ENCODE results near the gene EMX2.
A peak's percentile ranks its signal among the peaks of the same experiment; 100 is the strongest.

Gene EMX2

DNA sequence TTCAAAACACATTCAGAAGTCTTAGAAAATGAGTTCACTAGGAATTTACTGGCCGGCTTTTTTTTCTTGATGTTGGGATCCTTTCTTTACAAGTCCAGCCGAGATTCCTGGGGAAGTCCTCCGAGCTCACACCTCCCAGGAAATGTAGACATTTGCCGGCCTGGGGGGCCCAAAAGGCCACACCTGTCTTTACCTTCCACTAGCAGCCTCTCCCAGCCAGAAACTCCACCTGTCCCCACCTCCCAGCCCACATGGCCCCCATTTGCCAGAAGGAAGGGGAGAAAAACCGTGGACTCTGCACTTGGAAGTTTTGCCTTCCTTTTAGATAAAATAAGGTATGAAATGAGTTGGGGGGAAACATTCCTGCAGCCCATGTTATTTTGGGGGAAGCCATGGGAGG, 27.6 kb upstream of the EMX2 start:
- H3K27ac Mint-ChIP-seq = no peak overlapping the region
- no peaks in the 10 kb centered on the region for H3K36me3 Mint-ChIP-seq (ENCODE audit: low read depth)
- no peaks in the 10 kb centered on the region for H3K4me1 Mint-ChIP-seq (ENCODE audit: low read depth)
- H3K9me3 Mint-ChIP-seq = no peaks in the 10 kb centered on the region
- H3K27me3 Mint-ChIP-seq = peaks cover 42% of the 10 kb centered on the region
- no peak for DNase-seq
- no peak overlapping the region for H3K4me3 Mint-ChIP-seq

DNA sequence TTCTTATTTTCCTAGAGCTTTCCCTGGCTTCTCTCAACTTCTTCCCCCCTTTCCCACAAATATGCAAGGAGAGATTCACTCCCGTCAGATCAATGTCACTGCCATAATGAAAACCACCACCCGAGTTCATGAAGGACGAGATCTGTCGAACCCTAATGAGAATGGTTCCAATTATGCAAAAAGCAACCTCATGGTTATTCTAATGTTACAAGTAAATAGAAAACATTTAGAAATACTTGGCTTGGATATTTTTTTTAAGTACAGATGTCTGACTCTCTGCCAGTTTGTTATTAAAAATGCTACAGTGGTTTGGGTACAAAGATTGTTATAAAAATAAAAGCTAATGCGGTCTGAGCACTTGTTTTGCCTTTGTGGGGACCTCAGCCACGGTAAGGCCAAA, 25.9 kb upstream of the EMX2 start:
- Mint-ChIP-seq H3K9me3 (no peaks in the 10 kb centered on the region), H3K4me1 (ENCODE audit: low read depth) (no peaks in the 10 kb centered on the region), H3K36me3 (ENCODE audit: low read depth) (no peaks in the 10 kb centered on the region), H3K27me3 (peaks cover 50% of the 10 kb centered on the region), H3K27ac (no peak overlapping the region), H3K4me3 (no peak overlapping the region)
- DNase-seq = no peak

DNA sequence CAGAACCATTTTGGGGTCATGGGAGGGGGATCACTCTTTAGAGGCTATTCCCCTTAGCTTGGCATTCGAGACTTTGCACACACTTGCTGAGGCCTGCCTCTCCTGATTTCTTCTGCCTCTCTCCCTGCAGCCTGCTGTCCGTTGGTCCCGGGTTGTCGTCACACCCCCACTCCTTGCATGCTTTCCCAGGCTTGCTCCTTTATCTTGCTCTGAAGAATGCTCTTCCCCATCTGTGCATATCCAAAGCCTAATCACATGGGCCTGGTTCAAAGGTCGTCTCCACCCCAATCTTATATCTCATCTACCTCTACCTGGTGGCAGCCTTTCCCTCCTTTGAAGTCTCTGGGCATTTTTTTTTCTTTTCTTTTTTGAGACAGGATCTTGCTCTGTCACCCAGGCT, 24.3 kb upstream of the EMX2 start:
- no peaks in the 10 kb centered on the region for H3K36me3 Mint-ChIP-seq (ENCODE audit: low read depth)

DNA sequence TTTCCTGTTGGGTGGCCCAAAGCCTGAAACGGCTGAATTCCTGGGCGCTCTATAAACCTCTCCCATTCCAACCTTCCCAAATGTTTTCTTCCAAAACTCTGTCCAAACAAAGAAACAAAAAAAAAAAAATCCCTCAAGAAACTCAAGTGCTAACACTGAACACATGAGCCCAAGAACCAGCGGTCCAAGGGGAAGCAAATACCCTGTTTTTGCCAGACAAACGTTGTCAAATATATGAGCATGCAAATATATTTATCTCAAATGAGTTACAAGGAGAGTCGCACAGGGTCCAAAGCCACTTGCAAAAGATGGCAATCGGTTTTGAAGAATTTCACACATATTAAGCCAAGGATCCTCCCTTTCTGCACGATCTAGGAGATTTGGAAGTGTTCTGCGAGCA, 23.3 kb upstream of the EMX2 start:
- no peaks in the 10 kb centered on the region for H3K36me3 Mint-ChIP-seq (ENCODE audit: low read depth)
- H3K27ac Mint-ChIP-seq = no peak overlapping the region
- no peaks in the 10 kb centered on the region for H3K4me1 Mint-ChIP-seq (ENCODE audit: low read depth)
- no peaks in the 10 kb centered on the region for H3K9me3 Mint-ChIP-seq
- H3K27me3 Mint-ChIP-seq = peaks cover 52% of the 10 kb centered on the region
- DNase-seq = no peak
- H3K4me3 Mint-ChIP-seq = no peak overlapping the region

More for the DNA sequence above, 24.3 kb upstream of the EMX2 start:
- no peaks in the 10 kb centered on the region for H3K9me3 Mint-ChIP-seq
- H3K4me1 Mint-ChIP-seq (ENCODE audit: low read depth) = no peaks in the 10 kb centered on the region
- no peak overlapping the region for H3K4me3 Mint-ChIP-seq
- no peak overlapping the region for H3K27ac Mint-ChIP-seq
- H3K27me3 Mint-ChIP-seq = peaks cover 52% of the 10 kb centered on the region
- DNase-seq = no peak

DNA sequence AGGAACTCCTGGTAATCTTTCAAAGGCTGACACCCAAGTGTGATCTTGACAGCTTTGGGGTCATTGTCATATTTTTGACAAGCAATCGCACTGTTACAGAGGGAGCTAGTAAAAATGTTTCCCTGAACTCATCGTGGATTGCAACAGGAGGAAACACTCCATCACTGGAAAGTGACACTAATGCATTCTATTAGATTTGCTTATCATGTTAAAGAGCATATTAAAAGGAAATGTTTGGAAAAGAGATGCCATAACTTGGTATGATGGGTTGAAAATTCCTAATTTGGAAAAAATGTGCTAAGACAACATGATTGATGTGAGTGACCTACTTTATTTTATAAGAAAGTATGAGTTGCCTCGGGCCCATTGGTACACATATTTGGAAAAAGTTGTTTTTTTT, 22.7 kb upstream of the EMX2 start:
- Mint-ChIP-seq H3K4me1 (ENCODE audit: low read depth) (no peaks in the 10 kb centered on the region), H3K27ac (no peak overlapping the region), H3K36me3 (ENCODE audit: low read depth) (no peaks in the 10 kb centered on the region), H3K9me3 (no peaks in the 10 kb centered on the region), H3K27me3 (peaks cover 56% of the 10 kb centered on the region), H3K4me3 (no peak overlapping the region)
- DNase-seq = no peak

DNA sequence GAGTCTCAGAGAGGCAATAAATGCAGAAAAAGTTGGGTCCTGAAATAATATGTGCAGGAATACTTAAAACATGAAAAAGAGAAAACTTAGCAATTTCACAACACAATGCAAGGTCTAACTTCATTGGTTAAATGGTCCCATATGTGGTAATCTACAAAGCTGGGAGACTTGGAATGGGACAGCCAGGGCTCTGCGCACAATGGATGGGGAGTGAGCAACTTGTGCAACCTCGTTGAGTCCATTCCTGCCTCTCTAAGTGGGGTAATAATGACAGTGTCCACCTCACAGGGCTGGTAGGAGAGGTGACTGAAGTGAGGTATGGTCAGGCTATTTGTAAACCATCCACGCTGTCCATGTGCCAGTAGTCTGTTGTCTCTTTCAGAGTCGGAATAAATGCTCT, 11.8 kb upstream of the EMX2 start:
- H3K9me3 Mint-ChIP-seq = no peaks in the 10 kb centered on the region
- H3K27ac Mint-ChIP-seq = no peak overlapping the region
- peaks cover 7% of the 10 kb centered on the region for H3K4me1 Mint-ChIP-seq (ENCODE audit: low read depth)
- H3K27me3 Mint-ChIP-seq = peaks cover 76% of the 10 kb centered on the region
- H3K36me3 Mint-ChIP-seq (ENCODE audit: low read depth) = no peaks in the 10 kb centered on the region
- no peak for DNase-seq
- H3K4me3 Mint-ChIP-seq = no peak overlapping the region

DNA sequence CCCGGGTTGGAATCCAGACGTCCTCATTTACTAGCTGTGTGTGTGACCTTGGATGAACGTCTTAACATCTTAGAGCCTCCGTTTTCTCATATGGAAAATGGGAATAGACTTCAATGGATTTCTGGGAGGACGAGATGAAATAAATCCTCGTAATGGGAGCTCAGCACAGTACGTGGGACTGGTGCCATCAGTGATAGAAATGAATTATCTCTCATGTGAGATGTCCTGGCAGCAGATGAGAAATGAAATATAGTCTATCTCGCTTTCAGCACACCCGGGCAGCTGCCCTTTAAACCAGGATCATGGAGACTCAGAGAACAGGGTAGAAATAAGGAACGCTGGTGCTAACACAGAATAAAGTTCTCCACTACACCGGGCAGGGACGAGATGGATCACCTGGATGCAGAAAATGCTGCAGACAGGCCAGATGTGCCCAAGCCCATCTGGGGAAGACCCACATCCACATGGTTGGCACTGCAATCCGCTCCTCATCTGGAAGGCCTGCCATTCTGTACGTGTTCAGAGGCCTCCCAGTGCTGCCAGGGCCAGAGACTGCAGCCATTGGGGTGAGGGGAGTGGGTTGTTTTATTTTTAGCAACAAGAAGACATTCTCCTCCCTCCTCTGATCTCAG, 11.1 kb upstream of the EMX2 start:
- Mint-ChIP-seq H3K27me3 (peaks cover 81% of the 10 kb centered on the region), H3K36me3 (ENCODE audit: low read depth) (no peaks in the 10 kb centered on the region), H3K27ac (no peak overlapping the region), H3K4me3 (no peak overlapping the region), H3K4me1 (ENCODE audit: low read depth) (peaks cover 8% of the 10 kb centered on the region), H3K9me3 (no peaks in the 10 kb centered on the region)
- no peak for DNase-seq

DNA sequence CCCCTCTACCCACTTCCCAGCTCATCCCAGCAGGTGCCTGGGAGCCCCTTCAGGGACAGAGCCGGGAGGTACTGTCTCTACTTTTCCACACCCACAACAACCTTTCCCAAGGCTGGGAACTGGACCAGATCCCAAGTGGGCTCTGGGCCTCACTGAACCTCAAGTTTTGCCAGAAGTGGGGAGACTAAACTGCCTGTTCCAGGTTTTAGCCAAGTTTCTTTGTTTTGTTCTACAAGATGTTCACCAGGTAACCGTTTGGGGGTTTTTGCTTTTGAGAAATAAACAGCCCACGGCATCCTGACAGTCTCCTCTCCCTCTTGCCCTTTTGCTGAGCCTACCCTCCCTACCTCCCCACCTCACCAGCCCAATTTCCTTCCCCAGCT, 10.6 kb upstream of the EMX2 start:
- Mint-ChIP-seq H3K9me3 (no peaks in the 10 kb centered on the region), H3K27ac (no peak overlapping the region), H3K27me3 (peaks cover 84% of the 10 kb centered on the region), H3K4me1 (ENCODE audit: low read depth) (peaks cover 10% of the 10 kb centered on the region), H3K4me3 (no peak overlapping the region), H3K36me3 (ENCODE audit: low read depth) (no peaks in the 10 kb centered on the region)
- DNase-seq = no peak

DNA sequence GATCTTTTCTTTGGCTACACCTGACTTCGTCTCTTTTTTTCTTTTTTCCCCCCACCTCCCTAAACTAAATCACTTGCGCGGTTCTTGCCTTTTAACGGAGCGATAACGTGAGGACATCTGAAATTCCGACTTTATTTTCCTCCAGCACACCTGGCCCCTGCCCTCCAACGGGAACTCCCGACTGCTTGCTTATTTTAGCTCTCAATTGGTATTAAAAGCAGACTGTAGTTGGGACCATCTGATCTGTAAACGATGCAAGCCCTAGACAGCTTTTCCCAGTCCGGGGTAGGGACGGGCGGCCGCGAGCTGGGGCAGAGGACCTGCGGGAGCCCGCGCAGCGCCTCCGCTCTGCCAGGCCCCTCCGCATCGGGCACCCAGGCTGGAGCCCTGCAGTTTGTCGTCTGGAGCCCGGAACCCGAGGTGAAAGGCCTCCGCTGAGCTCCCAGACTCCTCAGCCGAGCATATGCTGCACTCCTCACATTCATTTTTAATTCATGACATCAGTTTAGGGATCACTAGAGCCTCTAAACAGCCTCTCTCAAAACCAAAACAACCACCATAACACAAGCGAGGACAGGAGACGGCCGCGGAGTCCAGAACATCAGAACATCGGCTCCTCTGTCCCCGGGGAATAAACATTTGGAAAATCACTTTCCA, 10.0 kb upstream of the EMX2 start:
- DNase-seq = no peak

DNA sequence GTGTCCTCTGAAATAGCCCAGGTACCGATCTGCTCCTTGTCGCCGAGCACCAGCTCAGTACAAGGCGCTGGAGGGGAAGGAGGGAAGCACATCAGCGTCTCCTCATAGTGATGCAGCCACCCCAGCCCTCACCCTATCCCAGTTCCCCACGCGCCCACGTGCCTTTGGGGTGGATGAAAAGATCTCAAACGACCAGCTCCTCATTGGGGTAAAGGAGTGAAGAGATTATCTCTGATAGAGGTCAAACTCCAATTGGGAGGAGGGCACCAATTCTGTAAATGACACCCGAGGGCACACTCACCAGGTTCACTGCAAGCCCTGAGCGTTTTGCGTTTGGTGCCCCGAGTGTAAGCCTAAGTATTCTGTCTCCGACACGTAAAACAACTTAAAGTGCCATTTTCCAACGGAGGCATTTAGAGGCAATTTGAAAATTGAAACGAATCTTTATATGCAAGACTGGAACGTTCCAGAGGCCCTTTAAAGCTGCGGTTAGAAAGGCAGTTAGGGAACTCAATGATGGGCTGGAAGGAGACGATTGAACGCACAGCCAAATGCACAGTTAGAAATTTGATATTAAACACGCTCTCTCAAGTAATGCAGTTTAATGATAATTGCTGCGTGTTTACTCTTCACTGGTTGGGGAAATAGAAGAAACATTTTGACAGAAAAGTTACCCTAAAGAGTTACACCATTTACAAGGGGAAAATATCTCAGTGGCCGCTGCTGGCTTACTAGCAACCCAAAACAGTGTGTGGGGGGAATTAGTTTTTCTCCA, 8.9 kb upstream of the EMX2 start:
- Mint-ChIP-seq H3K36me3 (ENCODE audit: low read depth) (no peaks in the 10 kb centered on the region), H3K4me1 (ENCODE audit: low read depth) (peaks cover 14% of the 10 kb centered on the region), H3K9me3 (no peaks in the 10 kb centered on the region), H3K27ac (no peak overlapping the region), H3K27me3 (peaks cover 89% of the 10 kb centered on the region), H3K4me3 (no peak overlapping the region)
- no peak for DNase-seq

More for the DNA sequence above, 10.0 kb upstream of the EMX2 start:
- Mint-ChIP-seq H3K9me3 (no peaks in the 10 kb centered on the region), H3K27ac (no peak overlapping the region), H3K36me3 (ENCODE audit: low read depth) (no peaks in the 10 kb centered on the region), H3K4me1 (ENCODE audit: low read depth) (peaks cover 10% of the 10 kb centered on the region), H3K4me3 (no peak overlapping the region), H3K27me3 (peaks cover 87% of the 10 kb centered on the region)

DNA sequence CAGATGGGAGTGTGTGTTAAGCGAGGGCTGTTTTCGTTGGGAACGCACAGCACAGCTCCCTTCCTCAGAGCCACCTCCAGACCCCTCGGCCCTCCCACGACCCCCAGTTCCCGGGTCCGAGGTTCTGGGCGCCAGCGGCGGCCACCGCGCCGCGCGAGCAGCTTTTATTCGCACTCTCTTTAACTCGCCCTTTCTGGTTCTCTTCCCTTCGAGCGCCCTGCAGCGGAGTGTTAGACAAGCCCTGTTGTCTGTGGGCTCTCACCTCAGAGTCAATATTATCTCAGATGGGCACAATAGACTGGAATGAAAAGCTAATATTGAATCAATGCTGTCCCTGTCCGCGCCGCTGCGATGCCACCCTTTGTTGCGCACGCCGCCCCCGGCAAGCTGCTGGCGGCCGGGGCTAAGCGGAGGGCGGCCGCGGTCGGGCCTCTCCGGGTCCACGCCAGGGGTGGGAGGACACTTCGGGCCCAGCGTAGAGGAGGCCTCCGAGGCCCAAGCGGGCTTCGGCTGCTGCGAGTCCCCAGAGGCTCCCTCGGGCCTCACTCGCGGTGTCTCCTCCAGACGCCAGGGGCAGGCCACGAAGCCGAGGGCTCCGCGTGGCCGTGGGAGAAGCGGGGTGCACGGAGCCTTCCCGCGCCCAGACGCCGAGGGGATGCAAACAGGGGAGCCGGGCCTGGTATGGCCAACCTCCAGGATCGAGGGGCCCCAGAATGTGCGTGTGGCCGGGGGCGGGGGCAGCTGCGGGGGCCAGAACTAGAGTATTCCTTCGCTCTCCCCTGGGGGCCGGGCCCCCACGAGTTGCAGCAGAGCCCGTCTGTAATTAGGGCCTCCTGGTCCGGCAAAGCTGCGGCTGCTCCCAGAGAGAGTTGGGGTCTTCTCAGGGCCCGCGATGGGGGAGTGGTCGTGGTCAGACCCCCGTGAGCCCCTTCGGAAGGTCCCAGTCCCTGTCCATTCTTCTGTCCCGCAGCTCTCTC, 7.9 kb upstream of the EMX2 start:
- H3K27ac Mint-ChIP-seq = no peak overlapping the region
- H3K36me3 Mint-ChIP-seq (ENCODE audit: low read depth) = no peaks in the 10 kb centered on the region
- H3K9me3 Mint-ChIP-seq = no peaks in the 10 kb centered on the region
- H3K27me3 Mint-ChIP-seq = peaks cover 89% of the 10 kb centered on the region
- no peak for DNase-seq
- no peak overlapping the region for H3K4me3 Mint-ChIP-seq
- H3K4me1 Mint-ChIP-seq (ENCODE audit: low read depth) = peaks cover 14% of the 10 kb centered on the region

DNA sequence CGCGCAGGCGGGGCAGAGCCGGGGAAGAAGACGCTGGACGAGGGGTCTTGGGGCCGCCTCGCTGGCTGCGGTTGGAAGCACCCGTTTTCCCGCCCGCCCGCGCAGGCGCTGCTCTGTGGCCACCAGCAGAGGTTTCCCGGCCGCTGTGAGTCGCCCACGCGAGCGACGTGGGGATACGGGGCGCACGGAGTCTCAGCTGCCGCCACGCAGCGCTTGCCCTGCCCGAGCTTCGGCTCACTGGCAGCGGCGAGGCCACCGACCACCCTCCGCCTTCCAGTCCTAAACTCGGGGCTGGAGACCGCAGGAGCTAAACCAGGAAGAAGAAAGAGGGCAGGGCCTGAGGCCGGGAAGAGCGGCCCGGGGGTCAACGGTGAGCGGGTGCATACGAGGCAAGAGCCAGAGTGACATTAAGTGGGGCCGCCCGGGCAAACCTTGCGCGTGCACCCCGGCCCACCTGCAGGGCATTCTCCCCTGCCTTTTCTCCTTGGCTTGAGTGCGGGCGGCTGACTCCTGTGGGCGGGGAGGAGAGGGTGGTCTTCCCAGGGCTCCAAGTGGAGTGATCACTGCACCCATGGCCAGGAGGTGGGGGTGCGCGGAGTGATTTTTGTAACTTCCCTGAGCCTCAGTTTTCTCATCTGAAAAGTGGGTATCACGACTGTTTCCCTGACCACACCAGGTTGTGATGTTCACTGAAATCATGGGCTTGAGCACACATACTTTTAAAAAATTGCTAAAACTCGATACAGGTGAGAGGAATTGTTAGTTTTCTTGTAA, 7.1 kb upstream of the EMX2 start:
- no peak overlapping the region for H3K4me3 Mint-ChIP-seq
- no peaks in the 10 kb centered on the region for H3K36me3 Mint-ChIP-seq (ENCODE audit: low read depth)
- no peak overlapping the region for H3K27ac Mint-ChIP-seq
- DNase-seq = no peak
- peaks cover 90% of the 10 kb centered on the region for H3K27me3 Mint-ChIP-seq
- no peaks in the 10 kb centered on the region for H3K9me3 Mint-ChIP-seq
- H3K4me1 Mint-ChIP-seq (ENCODE audit: low read depth) = peaks cover 14% of the 10 kb centered on the region

DNA sequence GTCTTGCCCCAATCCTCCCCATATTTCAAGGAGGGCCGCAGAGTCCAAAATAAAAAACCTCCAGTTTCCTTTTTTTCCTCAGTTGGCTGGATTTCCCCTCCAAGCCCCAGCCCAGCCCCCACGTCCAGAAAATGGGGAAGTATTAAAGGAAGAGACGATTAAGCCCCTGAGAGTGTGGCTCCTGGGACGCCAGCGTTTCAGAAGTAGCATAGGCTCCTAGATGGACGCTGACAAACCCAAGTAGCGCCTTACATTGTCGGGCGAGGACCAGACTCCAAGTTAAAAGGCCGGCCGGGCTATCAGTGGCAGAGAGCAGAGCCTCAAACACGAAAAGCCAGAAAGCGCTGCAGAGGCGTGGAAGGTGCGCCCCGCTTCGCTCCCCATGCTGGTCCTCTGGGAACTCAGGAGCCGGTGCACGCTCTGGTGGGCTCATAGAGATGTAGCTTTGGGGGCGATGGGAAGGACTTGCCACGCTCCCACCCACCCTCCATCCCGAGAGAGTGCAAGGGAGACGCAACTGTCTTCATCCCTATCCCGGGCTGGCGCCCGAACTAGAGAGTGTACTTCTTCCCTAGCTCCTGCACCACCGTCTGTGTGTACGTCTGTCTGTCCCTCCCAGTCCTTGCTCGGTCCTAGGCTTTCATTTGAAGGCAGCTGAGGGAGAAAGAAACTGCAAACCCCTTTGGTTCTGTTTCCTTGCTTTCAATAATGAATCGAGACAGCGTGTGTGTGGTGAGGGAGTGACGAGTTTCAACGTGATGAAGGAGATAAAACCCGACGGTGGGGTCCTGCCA, 6.3 kb upstream of the EMX2 start:
- peak overlapping the region; percentile 14 for H3K27ac Mint-ChIP-seq
- H3K27me3 Mint-ChIP-seq = peaks cover 90% of the 10 kb centered on the region
- H3K36me3 Mint-ChIP-seq (ENCODE audit: low read depth) = no peaks in the 10 kb centered on the region
- peaks cover 14% of the 10 kb centered on the region for H3K4me1 Mint-ChIP-seq (ENCODE audit: low read depth)
- no peak for DNase-seq
- no peaks in the 10 kb centered on the region for H3K9me3 Mint-ChIP-seq
- H3K4me3 Mint-ChIP-seq = no peak overlapping the region

Data from activated T-cell treated with anti-CD3 and anti-CD28 coated beads, Interleukin-2, amount 50 U/mL, for 24 hours (primary cell).